Measurements from ENCODE around the gene INSIG1. TPM values are rescaled to one million over a fixed set of nuclear protein-coding genes. Genes with fewer than 3 reads are reported as not detected.

The INSIG1 gene
- total RNA-seq, 1 donor from 2014 or later, result 55.7 TPM

DNA sequence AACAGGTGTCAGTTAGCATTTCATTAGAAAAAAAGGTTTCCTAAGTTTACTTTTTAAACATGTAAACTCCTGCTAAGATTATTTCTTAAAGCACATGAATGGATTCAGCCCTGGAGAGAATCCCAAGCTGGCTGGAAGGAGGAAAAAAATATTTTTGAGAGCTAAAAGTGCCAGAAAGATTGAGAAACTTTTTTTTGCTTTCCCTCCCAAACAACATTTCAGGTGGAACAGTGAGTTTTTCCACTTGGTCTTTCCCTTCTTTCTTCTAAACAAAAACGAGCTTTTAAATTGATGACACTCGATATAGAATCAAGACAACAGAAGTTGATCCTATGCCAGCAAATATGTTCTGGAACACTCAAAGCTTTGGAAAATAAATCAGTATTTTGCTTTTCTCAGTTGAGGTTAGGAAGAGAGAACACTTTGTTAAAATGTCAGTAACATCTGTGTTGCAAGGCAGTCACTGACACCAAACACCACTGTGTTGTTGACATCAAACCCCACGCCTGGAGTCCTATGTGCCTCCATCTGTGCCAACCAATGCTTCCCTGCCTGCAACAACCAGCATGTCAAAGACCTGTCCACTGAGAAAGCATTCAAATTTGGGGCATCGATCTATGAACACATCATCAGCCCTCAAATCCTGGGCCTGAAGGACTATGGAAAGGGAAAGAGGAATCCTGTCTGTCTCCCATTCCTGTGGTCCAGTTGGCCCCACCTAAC is 22.9 kb upstream of the INSIG1 start:
- H3K36me3 Mint-ChIP-seq (ENCODE audit: low read depth, unreplicated experiment), result no peaks in the 10 kb centered on the region
- FAIRE-seq (no peak), DNase-seq (ENCODE audit: low read depth) (no peak)
- no peaks in the 10 kb centered on the region for H3K4me1 Mint-ChIP-seq (ENCODE audit: low read depth, unreplicated experiment)
- H3K36me3 ChIP-seq (ENCODE audit: insufficient read depth, low read length), result no peaks in the 10 kb centered on the region
- no peaks in the 10 kb centered on the region for H3K79me2 ChIP-seq (ENCODE audit: insufficient read depth, low read length)
- peaks cover 35% of the 10 kb centered on the region for H3K27me3 Mint-ChIP-seq (ENCODE audit: low read depth, unreplicated experiment)
- no peak overlapping the region for H2AFZ ChIP-seq (ENCODE audit: low read depth, low read length)
- H3K4me2 ChIP-seq (ENCODE audit: low read length), result no peak overlapping the region
- no peaks in the 10 kb centered on the region for H3K9me3 ChIP-seq (ENCODE audit: insufficient read depth, low read depth, low read length)
- no peaks in the 10 kb centered on the region for H3K9me3 Mint-ChIP-seq (ENCODE audit: unreplicated experiment)
- H3K27ac Mint-ChIP-seq (ENCODE audit: unreplicated experiment), result no peak overlapping the region
- H4K20me1 ChIP-seq (ENCODE audit: insufficient read depth, low read length), result no peaks in the 10 kb centered on the region
- no peak overlapping the region for H3K9ac ChIP-seq (ENCODE audit: low read length)
- no peak overlapping the region for H3K27ac ChIP-seq (ENCODE audit: low read depth, low read length)
- TF ChIP-seq, protein P1, sequence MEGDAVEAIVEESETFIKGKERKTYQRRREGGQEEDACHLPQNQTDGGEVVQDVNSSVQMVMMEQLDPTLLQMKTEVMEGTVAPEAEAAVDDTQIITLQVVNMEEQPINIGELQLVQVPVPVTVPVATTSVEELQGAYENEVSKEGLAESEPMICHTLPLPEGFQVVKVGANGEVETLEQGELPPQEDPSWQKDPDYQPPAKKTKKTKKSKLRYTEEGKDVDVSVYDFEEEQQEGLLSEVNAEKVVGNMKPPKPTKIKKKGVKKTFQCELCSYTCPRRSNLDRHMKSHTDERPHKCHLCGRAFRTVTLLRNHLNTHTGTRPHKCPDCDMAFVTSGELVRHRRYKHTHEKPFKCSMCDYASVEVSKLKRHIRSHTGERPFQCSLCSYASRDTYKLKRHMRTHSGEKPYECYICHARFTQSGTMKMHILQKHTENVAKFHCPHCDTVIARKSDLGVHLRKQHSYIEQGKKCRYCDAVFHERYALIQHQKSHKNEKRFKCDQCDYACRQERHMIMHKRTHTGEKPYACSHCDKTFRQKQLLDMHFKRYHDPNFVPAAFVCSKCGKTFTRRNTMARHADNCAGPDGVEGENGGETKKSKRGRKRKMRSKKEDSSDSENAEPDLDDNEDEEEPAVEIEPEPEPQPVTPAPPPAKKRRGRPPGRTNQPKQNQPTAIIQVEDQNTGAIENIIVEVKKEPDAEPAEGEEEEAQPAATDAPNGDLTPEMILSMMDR (IDR thresholded peaks at IDR 0.05; ENCODE audit: insufficient read depth, low read depth, low read length), result no peak
- TF ChIP-seq EZH2 (IDR thresholded peaks at IDR 0.05; ENCODE audit: insufficient read depth, low read length), result no peak
- no peak overlapping the region for H3K4me3 ChIP-seq (ENCODE audit: insufficient read depth, low read depth, low read length)
- H3K4me3 Mint-ChIP-seq (ENCODE audit: unreplicated experiment), result no peak overlapping the region
- H3K4me1 ChIP-seq (ENCODE audit: insufficient read depth, low read length), result peaks cover 3% of the 10 kb centered on the region
- peaks cover 3% of the 10 kb centered on the region for H3K27me3 ChIP-seq (ENCODE audit: insufficient read depth, low read length)

DNA sequence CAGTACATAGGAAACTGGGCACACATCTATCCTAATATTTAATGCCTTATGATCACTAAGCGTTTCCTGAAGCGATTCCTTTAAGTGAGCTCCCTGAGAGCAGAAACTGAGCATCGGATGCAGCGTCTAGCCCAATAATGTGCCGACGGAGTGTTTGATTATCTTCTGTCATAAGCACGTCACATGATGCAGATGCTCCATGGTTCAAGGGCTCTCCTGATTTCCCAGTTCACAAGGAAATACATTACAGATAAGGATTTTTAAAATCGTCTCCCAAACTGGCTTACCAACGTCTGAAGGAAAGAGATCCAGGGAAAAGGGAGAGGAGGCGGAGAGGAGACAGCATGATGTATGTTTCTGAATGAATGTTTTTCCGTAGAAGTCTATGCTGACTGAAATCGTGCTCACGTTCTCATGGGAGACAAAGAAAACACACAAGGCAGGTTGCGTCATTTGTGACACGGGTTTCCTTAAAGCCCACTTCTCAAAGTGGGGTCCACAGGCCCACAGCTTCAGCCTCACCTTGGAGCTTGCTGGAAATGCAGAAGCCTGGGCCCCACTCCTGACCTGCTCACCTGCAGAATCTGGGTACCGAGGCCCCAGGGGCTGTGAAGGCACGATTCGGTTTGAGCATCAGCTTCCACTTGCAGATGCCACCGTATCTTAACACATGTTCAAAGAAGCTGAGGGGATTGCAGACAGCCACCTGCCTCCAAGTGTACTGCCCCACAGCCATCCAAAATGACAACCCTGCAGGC is 21.5 kb upstream of the INSIG1 start:
- TF ChIP-seq, protein P1 (IDR thresholded peaks at IDR 0.05; ENCODE audit: insufficient read depth, low read depth, low read length), result no peak
- no peak for TF ChIP-seq EZH2 (IDR thresholded peaks at IDR 0.05; ENCODE audit: insufficient read depth, low read length)
- FAIRE-seq, result no peak

More for the DNA sequence above, 21.5 kb upstream of the INSIG1 start:
- Histone ChIP-seq H3K9ac (ENCODE audit: low read length) (no peak overlapping the region), H3K27ac (ENCODE audit: low read depth, low read length) (no peak overlapping the region), H4K20me1 (ENCODE audit: insufficient read depth, low read length) (no peaks in the 10 kb centered on the region), H3K9me3 (ENCODE audit: insufficient read depth, low read depth, low read length) (no peaks in the 10 kb centered on the region), H3K36me3 (ENCODE audit: insufficient read depth, low read length) (no peaks in the 10 kb centered on the region), H3K4me3 (ENCODE audit: insufficient read depth, low read depth, low read length) (no peak overlapping the region), H2AFZ (ENCODE audit: low read depth, low read length) (no peak overlapping the region), H3K27me3 (ENCODE audit: insufficient read depth, low read length) (peaks cover 3% of the 10 kb centered on the region), H3K4me2 (ENCODE audit: low read length) (no peak overlapping the region), H3K79me2 (ENCODE audit: insufficient read depth, low read length) (no peaks in the 10 kb centered on the region), H3K4me1 (ENCODE audit: insufficient read depth, low read length) (peaks cover 3% of the 10 kb centered on the region)
- DNase-seq (ENCODE audit: low read depth), result no peak
- H3K36me3 Mint-ChIP-seq (ENCODE audit: low read depth, unreplicated experiment), result no peaks in the 10 kb centered on the region
- H3K27me3 Mint-ChIP-seq (ENCODE audit: low read depth, unreplicated experiment), result peaks cover 31% of the 10 kb centered on the region
- no peaks in the 10 kb centered on the region for H3K9me3 Mint-ChIP-seq (ENCODE audit: unreplicated experiment)
- H3K27ac Mint-ChIP-seq (ENCODE audit: unreplicated experiment), result no peak overlapping the region
- H3K4me3 Mint-ChIP-seq (ENCODE audit: unreplicated experiment), result no peak overlapping the region
- peaks cover 6% of the 10 kb centered on the region for H3K4me1 Mint-ChIP-seq (ENCODE audit: low read depth, unreplicated experiment)

All from astrocyte (in vitro differentiated cells and primary cell).